ENCODE measurements around the gene ADD2.
"Not testable (repeated sequence)": the region's sequence is repeated elsewhere in the genome, so short reads cannot be mapped to it uniquely, and the experiment has no call there.

Gene ADD2

GRCh38 chr2:70748002-70748784 is 19.8 kb downstream of the ADD2 start:
- no peak for DNase-seq (ENCODE audit: low read depth)

- DNase-seq (ENCODE audit: low read depth), result no peak
Measured at GRCh38 chr2:70747284-70747683, 20.7 kb downstream of the ADD2 start.

GRCh38 chr2:70746094-70746974 is 21.7 kb downstream of the ADD2 start:
- DNase-seq (ENCODE audit: low read depth), result no peak

- DNase-seq (ENCODE audit: low read depth), result no peak
Measured at GRCh38 chr2:70745276-70745825, 22.6 kb downstream of the ADD2 start.

- DNase-seq (ENCODE audit: low read depth), result no peak
Measured at GRCh38 chr2:70744397-70744796, 23.6 kb downstream of the ADD2 start.

- DNase-seq (ENCODE audit: low read depth), result no peak
Measured at GRCh38 chr2:70743677-70744076, 24.3 kb downstream of the ADD2 start.

- DNase-seq (ENCODE audit: low read depth), result no peak
Measured at GRCh38 chr2:70743068-70743467, 24.9 kb downstream of the ADD2 start.

- DNase-seq (ENCODE audit: low read depth), result not testable (repeated sequence)
Measured at GRCh38 chr2:70739492-70739891, 28.5 kb downstream of the ADD2 start.

GRCh38 chr2:70738159-70738558 is 29.8 kb downstream of the ADD2 start:
- no peak for DNase-seq (ENCODE audit: low read depth)

- DNase-seq (ENCODE audit: low read depth), result no peak
Measured at GRCh38 chr2:70735071-70735470, 32.9 kb downstream of the ADD2 start.

- DNase-seq (ENCODE audit: low read depth), result no peak
Measured at GRCh38 chr2:70733646-70734180, 34.3 kb downstream of the ADD2 start.

GRCh38 chr2:70732766-70733645 is 35.0 kb downstream of the ADD2 start:
- no peak for DNase-seq (ENCODE audit: low read depth)

GRCh38 chr2:70730730-70731129 is 37.3 kb downstream of the ADD2 start:
- DNase-seq (ENCODE audit: low read depth), result no peak

GRCh38 chr2:70729647-70730046 is 38.4 kb downstream of the ADD2 start:
- no peak for DNase-seq (ENCODE audit: low read depth)

- DNase-seq (ENCODE audit: low read depth), result no peak
Measured at GRCh38 chr2:70728128-70728527, 39.9 kb downstream of the ADD2 start.

- no peak for DNase-seq (ENCODE audit: low read depth)
Measured at GRCh38 chr2:70726947-70727725, 40.9 kb downstream of the ADD2 start.

GRCh38 chr2:70725505-70725904 is 42.5 kb downstream of the ADD2 start:
- DNase-seq (ENCODE audit: low read depth), result no peak

- DNase-seq (ENCODE audit: low read depth), result no peak
Measured at GRCh38 chr2:70724366-70724765, 43.6 kb downstream of the ADD2 start.

GRCh38 chr2:70723286-70723885 is 44.6 kb downstream of the ADD2 start:
- DNase-seq (ENCODE audit: low read depth), result no peak

- no peak for DNase-seq (ENCODE audit: low read depth)
Measured at GRCh38 chr2:70720124-70720523, 47.9 kb downstream of the ADD2 start.

Measured in stimulated activated CD8-positive, alpha-beta memory T cell treated with anti-CD3 and anti-CD28 coated beads, Interleukin-15, amount 100 ng/mL, for 1 hour (primary cell).